ENCODE measurements around the gene GYPA.

GRCh38 chr4:144090744-144091143, 49.8 kb downstream of the GYPA start:
- no peak for TF ChIP-seq MAFK (IDR thresholded peaks at IDR 0.05; ENCODE audit: low read depth, low read length)
- TF ChIP-seq CTCF (conservative IDR thresholded peaks at IDR 0.05; ENCODE audit: low read depth, low read length) = no peak
- no peak for TF ChIP-seq NFE2L2 (IDR thresholded peaks at IDR 0.05; ENCODE audit: low read depth, low read length)
- no peak for TF ChIP-seq CEBPB (IDR thresholded peaks at IDR 0.05; ENCODE audit: low read depth, low read length)
- no peak for TF ChIP-seq RCOR1 (IDR thresholded peaks at IDR 0.05; ENCODE audit: insufficient replicate concordance, low read length)
- no peak for TF ChIP-seq POLR2A (IDR thresholded peaks at IDR 0.05; ENCODE audit: low read depth, low read length)
- TF ChIP-seq RAD21 (IDR thresholded peaks at IDR 0.05; ENCODE audit: low read length) = no peak
- no peak for TF ChIP-seq FOS (IDR thresholded peaks at IDR 0.05; ENCODE audit: low read depth, low read length)
- no peak for TF ChIP-seq CHD1 (IDR thresholded peaks at IDR 0.05; ENCODE audit: low read depth, low read length)
- TF ChIP-seq ELK1 (IDR thresholded peaks at IDR 0.05; ENCODE audit: borderline replicate concordance, low read depth, low read length) = no peak
- TF ChIP-seq RFX5 (IDR thresholded peaks at IDR 0.05; ENCODE audit: low read depth, low read length) = no peak
- TF ChIP-seq SMC3 (IDR thresholded peaks at IDR 0.05; ENCODE audit: low read depth, low read length) = no peak

Data from IMR-90 (cell line).